ENCODE results near the gene AHRR. TPM values are rescaled to one million over a fixed set of nuclear protein-coding genes. Genes with fewer than 3 reads are reported as not detected.
"Not testable (repeated sequence)": the region's sequence is repeated elsewhere in the genome, so short reads cannot be mapped to it uniquely, and the experiment has no call there.

The AHRR gene
- 0.51 and 0.53 TPM in 2 replicates for total RNA-seq

DNA sequence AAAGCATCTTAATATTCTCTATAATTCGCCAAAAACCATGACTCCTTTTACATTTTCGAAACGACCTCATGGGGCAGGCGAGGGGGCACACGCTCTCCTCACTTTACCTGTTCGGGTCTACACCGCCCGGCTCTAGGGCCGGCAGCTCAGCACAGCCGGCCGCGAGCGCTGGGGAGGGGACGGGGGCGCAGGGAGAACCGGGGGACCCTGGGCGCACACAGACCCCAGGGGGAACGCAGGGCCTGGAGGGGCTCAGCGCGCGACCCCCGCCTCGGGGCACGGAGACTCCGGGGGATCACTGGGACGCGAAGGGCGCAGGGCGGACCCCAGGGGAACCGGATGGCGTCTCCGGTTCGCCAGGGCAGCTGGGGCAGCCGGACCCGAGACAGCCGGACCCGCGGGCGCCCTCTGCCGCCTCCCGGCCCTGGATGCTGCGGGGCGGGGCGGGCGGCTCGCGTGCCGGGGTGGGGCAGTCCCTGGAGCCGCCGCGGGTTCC, at the start of gene AHRR:
Gene AHRR, plus strand, starts transcription at position 485 of the 496 bp plus-strand sequence. CDS start 22,189 bp downstream, outside the sequence.
- no peak for DNase-seq (ENCODE audit: low read depth)
- H3K27me3 ChIP-seq (ENCODE audit: control insufficient read depth, insufficient read depth, low read length), result peaks cover 26% of the 10 kb centered on the region
- no peaks in the 10 kb centered on the region for H3K36me3 ChIP-seq (ENCODE audit: control insufficient read depth, insufficient read depth, low read length)
- H3K4me3 ChIP-seq (ENCODE audit: low read depth, low read length), result peak within 1 kb of the TSS; percentile 20
- FAIRE-seq, result no peak
- TF ChIP-seq, protein P1, sequence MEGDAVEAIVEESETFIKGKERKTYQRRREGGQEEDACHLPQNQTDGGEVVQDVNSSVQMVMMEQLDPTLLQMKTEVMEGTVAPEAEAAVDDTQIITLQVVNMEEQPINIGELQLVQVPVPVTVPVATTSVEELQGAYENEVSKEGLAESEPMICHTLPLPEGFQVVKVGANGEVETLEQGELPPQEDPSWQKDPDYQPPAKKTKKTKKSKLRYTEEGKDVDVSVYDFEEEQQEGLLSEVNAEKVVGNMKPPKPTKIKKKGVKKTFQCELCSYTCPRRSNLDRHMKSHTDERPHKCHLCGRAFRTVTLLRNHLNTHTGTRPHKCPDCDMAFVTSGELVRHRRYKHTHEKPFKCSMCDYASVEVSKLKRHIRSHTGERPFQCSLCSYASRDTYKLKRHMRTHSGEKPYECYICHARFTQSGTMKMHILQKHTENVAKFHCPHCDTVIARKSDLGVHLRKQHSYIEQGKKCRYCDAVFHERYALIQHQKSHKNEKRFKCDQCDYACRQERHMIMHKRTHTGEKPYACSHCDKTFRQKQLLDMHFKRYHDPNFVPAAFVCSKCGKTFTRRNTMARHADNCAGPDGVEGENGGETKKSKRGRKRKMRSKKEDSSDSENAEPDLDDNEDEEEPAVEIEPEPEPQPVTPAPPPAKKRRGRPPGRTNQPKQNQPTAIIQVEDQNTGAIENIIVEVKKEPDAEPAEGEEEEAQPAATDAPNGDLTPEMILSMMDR (IDR thresholded peaks at IDR 0.05; ENCODE audit: insufficient read depth, low read length, severe bottlenecking), result peak; percentile 53

DNA sequence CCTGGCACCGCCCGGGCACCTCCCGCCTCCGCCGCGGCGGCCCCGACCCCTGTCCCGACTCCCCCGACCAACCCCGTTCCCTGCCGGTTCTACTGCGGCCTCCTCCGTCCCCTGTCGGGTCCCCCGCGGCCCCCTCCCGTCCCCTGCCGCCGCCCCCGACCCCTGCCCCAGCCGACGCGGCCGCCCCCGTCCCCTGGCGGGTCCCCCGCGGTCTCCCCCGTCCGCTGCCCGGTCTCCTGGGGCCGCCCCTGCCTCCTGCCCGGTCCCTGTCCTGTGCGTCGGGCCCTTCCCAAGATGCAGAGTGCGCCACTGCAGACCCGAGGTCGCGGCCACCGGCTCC, 49.7 kb upstream of the AHRR start:
- H3K4me3 ChIP-seq (ENCODE audit: low read depth, low read length), result peak overlapping the region; percentile 97
- H3K36me3 ChIP-seq (ENCODE audit: control insufficient read depth, insufficient read depth, low read length); H3K27me3 ChIP-seq (ENCODE audit: control insufficient read depth, insufficient read depth, low read length); FAIRE-seq; DNase-seq (ENCODE audit: low read depth): not testable (repeated sequence)

DNA sequence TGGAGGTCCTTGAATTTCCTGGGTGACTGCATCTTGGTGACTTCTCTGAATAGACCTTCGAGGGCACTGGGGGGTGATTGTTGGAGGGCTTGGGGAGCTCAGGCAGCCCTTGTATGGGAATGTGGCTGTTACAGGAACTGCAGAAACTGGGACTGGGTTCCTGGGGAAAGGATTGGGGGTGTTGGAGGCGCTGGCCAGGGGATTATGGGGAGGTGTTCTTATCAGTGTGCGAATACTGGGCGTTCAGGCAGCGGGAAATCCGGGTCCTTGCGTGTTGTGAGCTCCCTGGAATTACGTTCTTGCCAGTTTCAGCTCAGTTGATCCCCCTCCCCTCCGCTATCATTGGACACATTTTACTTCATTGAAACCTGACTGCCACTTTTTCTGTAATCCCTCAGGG, 48.4 kb upstream of the AHRR start:
- not testable (repeated sequence) for H3K36me3 ChIP-seq (ENCODE audit: control insufficient read depth, insufficient read depth, low read length); H3K27me3 ChIP-seq (ENCODE audit: control insufficient read depth, insufficient read depth, low read length); DNase-seq (ENCODE audit: low read depth); H3K4me3 ChIP-seq (ENCODE audit: low read depth, low read length); FAIRE-seq

DNA sequence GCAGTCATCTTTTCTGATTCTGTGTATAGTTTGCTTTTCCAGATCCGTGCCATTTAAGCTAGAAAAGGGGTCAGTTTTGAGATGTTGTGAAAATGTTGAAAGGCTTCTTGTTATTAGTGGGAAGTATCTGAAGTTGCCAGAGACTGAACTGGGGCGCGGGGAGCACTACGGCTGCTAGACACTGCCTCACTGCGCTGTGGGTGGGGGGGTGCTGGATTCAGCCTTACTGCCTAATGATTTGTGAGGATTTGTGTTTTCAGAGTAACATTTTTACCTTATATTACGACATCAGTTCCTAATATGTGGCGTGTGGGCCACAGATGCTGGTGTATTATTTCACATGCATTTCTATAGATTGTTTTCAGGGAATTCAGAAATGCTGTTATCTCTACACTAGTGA, 48.0 kb upstream of the AHRR start:
- not testable (repeated sequence) for H3K27me3 ChIP-seq (ENCODE audit: control insufficient read depth, insufficient read depth, low read length); FAIRE-seq; H3K36me3 ChIP-seq (ENCODE audit: control insufficient read depth, insufficient read depth, low read length); DNase-seq (ENCODE audit: low read depth); H3K4me3 ChIP-seq (ENCODE audit: low read depth, low read length)

DNA sequence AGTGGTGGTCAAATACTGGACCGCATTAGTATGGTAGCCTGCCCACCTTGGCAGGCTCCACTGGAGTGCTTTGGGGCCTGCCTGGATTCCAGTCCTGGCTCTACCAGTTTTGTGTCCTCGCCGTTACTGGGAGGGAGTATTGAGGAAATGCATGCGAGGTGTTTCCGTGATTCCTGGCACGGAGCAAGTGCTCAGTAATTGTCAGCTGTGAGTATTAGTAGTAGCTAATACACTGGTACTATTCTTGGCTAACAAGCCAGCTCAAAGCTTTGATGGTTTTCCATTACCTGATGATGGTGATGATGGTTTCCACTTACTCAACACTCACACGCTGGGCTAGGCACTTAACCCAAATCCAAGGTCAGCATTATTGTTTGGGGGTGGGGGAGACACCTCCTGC, 47.2 kb upstream of the AHRR start:
- not testable (repeated sequence) for H3K4me3 ChIP-seq (ENCODE audit: low read depth, low read length); DNase-seq (ENCODE audit: low read depth); H3K27me3 ChIP-seq (ENCODE audit: control insufficient read depth, insufficient read depth, low read length); FAIRE-seq
- peaks cover 10% of the 10 kb centered on the region for H3K36me3 ChIP-seq (ENCODE audit: control insufficient read depth, insufficient read depth, low read length)

DNA sequence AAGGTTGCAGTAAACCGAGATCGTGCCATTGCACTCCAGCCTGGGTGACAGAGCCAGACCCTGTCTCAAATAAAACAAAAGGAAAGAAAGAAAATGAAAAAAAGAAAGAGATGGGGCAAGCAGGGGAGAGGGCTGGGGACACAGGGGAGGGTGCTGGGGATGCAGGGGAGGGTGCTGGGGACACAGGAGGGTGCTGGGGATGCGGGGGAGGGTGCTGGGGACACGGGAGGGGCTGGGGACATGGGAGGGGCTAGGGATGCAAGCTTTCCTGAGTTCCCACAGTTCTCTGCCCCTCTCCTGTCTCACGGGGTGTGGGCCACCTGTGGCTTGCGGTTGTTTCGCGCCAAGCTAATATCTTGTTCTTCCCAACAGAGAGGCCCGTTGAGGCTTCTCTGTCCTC, 42.9 kb upstream of the AHRR start:
- TF ChIP-seq, protein P1 (IDR thresholded peaks at IDR 0.05; ENCODE audit: insufficient read depth, low read length, severe bottlenecking), result no peak
- Histone ChIP-seq H3K27me3 (ENCODE audit: control insufficient read depth, insufficient read depth, low read length) (no peaks in the 10 kb centered on the region), H3K4me3 (ENCODE audit: low read depth, low read length) (no peak overlapping the region), H3K36me3 (ENCODE audit: control insufficient read depth, insufficient read depth, low read length) (peaks cover 10% of the 10 kb centered on the region)
- no peak for DNase-seq (ENCODE audit: low read depth)
- no peak for FAIRE-seq

DNA sequence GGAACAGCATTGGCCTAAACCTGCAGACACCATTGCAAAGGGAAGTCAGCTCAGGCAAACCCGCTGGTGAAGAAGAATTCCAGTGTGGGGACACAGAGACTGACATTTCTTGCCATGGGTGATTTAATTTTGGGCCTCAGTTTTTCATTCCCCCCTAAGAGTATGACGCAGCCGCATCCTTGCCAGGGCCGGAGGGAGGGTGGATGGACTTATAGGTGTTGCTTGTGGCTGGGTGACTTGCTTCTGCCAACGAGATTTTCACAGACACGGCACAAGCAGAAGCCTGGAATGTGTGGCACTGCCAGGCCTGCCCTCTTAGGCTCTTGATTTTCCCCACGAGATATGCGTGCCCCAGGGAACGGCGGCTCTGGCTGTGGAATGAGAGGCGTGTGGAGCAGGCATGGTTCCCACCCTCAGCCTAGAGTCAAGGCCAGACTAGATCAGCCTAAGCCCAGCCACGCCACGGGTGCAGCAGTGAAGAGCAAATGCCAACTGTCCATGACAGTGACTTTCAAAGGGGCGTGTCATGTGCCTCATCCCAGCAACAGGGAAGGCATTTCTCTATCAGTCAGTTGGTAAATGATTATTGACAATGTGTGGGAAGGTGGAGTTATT, 42.4 kb upstream of the AHRR start:
- not testable (repeated sequence) for FAIRE-seq; H3K36me3 ChIP-seq (ENCODE audit: control insufficient read depth, insufficient read depth, low read length); H3K27me3 ChIP-seq (ENCODE audit: control insufficient read depth, insufficient read depth, low read length); H3K4me3 ChIP-seq (ENCODE audit: low read depth, low read length); DNase-seq (ENCODE audit: low read depth)

DNA sequence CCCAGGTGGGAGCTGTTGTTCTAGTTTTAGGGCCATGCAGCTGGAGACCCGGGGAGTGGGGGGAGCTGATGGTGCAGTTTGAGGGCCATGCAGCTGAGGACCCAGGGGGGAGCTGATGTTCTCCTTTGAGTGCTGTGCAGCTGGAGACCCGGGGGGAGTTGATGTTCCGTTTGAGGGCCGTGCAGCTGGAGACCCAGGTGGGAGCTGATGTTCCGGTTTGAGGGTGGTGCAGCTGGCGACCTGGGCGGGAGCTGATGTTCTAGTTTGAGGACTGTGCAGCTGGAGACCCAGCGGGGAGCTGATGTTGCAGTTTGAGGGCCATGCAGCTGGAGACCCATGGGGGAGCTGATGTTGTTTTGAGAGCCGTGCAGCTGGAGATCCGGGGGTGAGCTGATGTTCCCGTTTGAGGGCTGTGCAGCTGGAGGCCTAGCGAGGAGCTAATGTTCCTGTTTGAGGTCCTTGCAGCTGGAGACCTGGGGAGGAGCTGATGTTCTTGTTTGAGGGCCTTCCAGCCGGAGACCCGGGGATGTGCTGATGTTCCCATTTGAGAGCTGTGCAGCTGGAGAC, 35.4 kb upstream of the AHRR start:
- H3K4me3 ChIP-seq (ENCODE audit: low read depth, low read length), result no peak overlapping the region
- H3K27me3 ChIP-seq (ENCODE audit: control insufficient read depth, insufficient read depth, low read length), result no peaks in the 10 kb centered on the region
- DNase-seq (ENCODE audit: low read depth) (no peak), FAIRE-seq (no peak)
- H3K36me3 ChIP-seq (ENCODE audit: control insufficient read depth, insufficient read depth, low read length), result peaks cover 3% of the 10 kb centered on the region
- TF ChIP-seq, protein P1 (IDR thresholded peaks at IDR 0.05; ENCODE audit: insufficient read depth, low read length, severe bottlenecking), result no peak

DNA sequence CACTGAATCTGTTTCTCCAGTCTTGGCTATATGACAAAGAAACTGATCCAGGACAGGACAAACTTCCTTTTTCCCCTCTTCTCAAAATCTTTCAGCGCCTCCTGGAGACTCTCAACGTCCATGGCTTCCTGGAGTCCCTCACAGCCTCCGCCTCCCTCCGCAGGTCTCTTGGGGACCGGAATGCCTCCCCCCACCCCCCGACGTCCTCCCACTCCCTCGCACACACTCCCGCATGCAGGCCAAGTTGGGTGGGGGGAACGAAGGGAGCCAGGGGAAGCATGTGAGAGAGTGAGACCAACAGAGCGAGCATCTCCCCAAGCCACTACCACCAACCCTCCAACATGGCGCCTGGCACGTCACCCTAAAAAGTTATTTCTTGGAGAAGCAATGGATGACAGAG, 31.3 kb upstream of the AHRR start:
- not testable (repeated sequence) for H3K27me3 ChIP-seq (ENCODE audit: control insufficient read depth, insufficient read depth, low read length); FAIRE-seq; DNase-seq (ENCODE audit: low read depth); H3K4me3 ChIP-seq (ENCODE audit: low read depth, low read length); H3K36me3 ChIP-seq (ENCODE audit: control insufficient read depth, insufficient read depth, low read length)

DNA sequence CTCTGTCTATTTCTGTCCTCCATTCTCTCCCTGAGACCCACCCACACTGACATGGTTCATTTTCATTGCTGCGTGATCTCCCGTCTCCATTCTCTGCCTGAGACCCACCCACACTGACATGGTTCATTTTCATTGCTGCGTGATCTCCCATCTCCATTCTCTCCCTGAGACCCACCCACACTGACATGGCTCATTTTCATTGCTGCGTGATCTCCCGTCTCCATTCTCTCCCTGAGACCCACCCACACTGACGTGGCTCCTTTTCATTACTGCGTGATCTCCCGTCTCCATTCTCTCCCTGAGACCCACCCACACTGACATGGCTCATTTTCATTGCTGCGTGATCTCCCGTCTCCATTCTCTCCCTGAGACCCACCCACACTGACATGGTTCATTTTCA, 30.2 kb upstream of the AHRR start:
- not testable (repeated sequence) for H3K27me3 ChIP-seq (ENCODE audit: control insufficient read depth, insufficient read depth, low read length); H3K36me3 ChIP-seq (ENCODE audit: control insufficient read depth, insufficient read depth, low read length)

DNA sequence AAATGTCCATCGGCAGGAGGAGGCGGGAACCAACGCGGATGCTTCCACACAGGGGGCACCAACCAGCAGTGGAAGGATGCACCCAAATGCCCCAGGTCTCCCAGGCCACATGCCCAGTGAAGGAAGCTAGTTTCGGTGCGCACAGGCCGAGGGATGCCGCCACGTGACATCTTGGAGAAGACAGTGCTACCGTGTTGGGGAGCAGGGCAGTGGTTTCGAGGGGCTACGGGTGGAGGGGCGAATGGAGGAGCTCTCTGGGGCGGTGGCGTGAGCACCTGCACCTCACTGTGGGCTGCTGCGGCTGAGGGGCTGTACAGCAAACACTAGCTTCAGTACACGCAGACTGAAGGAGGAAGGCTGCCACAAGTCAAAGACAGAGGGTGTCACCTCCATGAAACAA, 26.7 kb upstream of the AHRR start:
- H3K36me3 ChIP-seq (ENCODE audit: control insufficient read depth, insufficient read depth, low read length); H3K27me3 ChIP-seq (ENCODE audit: control insufficient read depth, insufficient read depth, low read length); FAIRE-seq; DNase-seq (ENCODE audit: low read depth); H3K4me3 ChIP-seq (ENCODE audit: low read depth, low read length): not testable (repeated sequence)

More for the DNA sequence above, 30.2 kb upstream of the AHRR start:
- H3K4me3 ChIP-seq (ENCODE audit: low read depth, low read length); FAIRE-seq; DNase-seq (ENCODE audit: low read depth): not testable (repeated sequence)

DNA sequence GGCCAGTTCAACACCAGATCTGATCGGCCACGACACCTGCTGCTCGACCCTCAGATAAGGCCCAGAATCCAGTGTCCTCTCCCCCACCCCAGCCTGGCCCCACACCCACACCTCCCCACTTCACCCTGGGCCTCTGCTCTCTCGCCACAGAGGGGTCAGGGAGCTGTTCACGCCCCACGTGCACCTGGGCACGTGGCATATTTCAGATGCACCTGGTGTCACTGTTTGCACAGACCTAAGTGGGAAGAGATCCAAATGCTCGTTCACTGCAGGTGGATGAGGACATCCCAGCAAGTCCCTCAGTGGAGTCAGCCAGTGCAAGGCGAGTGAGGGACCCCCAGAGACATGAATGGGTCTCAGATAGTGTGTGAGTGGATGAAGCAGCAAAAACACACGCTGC, 25.3 kb upstream of the AHRR start:
- H3K4me3 ChIP-seq (ENCODE audit: low read depth, low read length); H3K27me3 ChIP-seq (ENCODE audit: control insufficient read depth, insufficient read depth, low read length); H3K36me3 ChIP-seq (ENCODE audit: control insufficient read depth, insufficient read depth, low read length); FAIRE-seq; DNase-seq (ENCODE audit: low read depth): not testable (repeated sequence)
